NCI-H446 (cell line): ENCODE results near the gene WFDC10A.
A peak's percentile ranks its signal among the peaks of the same experiment; 100 is the strongest.
"Not testable (repeated sequence)": the region's sequence is repeated elsewhere in the genome, so short reads cannot be mapped to it uniquely, and the experiment has no call there.

Experiments used
- DNase-seq, 2 experiments: peaks; one replicate each; lab custom pipeline; 2025; lab: John Stamatoyannopoulos, UW

WFDC10A gene

DNA sequence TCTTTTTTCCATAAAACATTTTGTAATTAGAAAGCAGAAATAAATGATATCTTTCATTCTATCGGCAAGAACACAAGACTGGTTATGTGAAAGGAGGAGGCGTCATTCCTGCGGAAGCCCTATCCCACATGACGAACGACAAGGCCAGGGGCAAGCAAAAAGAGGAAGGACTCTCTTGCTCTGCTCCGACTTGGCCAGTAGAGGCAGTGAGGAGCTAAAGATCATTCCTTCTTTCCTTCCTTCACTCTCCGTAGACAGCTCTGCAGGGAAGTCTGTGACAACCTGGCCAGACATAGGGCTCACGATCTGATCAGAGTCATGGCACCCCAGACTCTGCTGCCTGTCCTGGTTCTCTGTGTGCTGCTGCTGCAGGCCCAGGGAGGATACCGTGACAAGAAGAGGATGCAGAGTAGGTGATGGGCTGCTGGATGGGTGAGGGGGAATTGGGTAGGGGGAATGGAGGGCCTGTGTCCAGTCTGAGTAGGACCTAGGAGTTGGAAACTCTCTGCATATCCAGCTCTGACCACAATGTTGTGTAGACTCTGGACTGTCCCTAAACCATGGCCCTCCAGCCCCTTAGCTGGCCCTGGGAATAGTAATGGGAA lies at the start of gene WFDC10A:
TSS of gene WFDC10A (plus strand) at position 244 of the 605 bp plus-strand sequence. CDS start at position 319, 75 bp downstream.
- peak in 1 of 2 experiments; percentile 45 for DNase-seq

DNA sequence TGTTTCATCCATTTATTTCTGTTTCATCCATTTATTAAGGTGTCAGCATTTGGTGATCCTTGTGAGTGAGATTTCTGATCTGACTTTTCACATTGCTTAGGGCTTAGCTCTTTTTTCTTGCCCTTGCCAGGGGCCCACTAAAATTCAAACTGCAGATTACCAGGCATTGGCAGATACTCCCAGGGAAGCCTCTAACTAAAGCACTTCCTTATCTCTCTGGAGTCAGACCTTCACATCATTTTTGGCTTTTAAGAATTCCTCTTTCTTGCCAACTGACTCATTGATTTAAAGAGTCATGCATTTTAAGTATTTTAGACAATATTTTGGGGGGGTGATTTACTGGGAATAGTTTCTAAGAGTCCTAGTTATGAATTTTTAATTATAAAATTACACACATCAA lies 47.8 kb upstream of the WFDC10A start:
- DNase-seq = no peak

DNA sequence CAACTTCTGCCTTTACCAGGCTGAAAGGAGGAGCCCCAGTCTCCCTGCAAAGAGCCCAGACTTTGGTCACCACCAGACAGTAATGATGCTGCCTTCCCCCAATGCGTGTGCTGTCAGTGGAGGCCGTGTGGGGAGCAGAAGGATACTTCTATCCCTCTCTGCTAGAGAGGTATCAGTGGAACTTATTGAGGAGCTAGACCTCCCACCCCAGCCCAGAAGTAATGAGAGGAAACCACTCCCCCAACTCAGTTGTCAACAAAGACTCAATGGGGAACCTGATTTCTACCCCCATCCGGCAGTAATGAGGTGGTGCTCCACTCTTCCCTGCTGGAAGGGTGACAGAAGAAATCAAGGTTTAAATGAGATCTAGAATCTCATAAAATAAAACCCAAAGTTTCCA lies 46.0 kb upstream of the WFDC10A start:
- no peak for DNase-seq

DNA sequence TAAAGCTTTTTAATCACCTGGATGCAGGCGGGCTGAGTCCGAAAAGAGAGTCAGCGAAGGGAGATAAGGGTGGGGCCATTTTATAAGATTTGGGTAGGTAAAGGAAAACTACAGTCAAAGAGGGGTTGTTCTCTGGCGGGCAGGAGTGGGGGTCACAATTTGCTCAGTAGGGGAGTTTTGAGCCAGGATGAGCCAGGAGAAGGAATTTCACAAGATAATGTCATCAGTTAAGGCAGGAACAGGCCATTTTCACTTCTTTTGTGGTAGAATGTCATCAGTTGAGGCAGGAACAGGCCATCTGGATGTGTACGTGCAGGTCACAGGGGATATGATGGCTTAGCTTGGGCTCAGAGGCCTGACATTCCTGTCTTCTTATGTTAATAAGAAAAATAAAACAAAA lies 45.2 kb upstream of the WFDC10A start:
- not testable (repeated sequence) for DNase-seq

DNA sequence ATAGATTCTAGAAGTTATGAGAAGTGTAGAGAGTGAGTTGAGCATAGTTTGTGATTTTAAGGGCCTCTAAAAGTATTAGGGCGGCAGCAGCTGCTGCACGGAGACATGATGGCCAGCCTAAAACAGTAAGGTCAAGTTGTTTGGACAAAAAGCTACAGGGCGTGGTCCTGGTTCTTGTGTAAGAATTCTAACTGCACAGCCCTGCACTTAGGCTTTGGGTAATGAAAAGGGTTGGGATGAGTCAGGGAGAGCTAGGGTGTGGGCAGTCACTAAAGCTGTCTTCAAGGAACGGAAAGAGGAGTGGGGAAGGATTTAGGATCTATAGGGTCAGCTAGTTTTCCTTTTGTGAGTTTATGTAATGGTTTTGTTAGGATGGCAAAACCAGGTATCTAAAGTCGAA lies 43.6 kb upstream of the WFDC10A start:
- DNase-seq = not testable (repeated sequence)

DNA sequence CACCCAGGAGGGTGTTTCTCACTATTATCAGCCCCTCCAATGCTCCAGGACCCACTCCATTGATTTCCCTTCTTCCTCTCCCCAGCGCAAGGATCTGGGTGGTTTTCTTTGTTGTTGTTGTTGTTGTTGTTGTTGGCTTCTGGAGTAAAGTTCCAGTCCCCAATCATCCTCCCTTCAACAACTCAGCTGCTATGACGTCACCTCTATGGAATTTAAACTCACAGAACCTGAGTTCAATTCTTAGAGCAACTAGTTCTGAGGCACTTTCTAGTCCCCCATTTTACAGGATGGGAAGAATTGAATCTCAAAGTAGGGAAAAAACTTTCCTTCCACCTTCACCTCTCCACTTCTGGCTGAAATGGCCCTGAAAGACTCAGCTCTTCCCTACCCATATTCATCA lies 40.7 kb upstream of the WFDC10A start:
- DNase-seq = no peak

DNA sequence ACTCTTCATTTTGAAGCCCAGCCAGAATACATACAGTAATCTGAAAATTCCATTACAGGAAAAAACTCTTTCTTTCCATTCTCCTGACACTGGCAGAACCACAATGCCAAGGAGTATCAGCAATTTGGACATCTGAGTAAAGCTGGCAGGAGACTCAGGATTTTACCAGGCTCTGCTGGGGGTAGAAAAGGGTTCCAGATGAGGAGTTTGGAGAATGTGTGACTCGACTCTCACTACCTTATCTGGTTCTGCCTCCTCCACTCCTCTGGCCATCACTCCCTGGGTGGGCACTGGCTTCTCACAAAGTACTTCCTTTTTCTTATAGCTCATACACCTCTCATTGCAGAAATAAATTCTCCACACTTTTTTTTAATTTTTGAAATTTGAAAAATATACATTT lies 39.8 kb upstream of the WFDC10A start:
- no peak for DNase-seq

DNA sequence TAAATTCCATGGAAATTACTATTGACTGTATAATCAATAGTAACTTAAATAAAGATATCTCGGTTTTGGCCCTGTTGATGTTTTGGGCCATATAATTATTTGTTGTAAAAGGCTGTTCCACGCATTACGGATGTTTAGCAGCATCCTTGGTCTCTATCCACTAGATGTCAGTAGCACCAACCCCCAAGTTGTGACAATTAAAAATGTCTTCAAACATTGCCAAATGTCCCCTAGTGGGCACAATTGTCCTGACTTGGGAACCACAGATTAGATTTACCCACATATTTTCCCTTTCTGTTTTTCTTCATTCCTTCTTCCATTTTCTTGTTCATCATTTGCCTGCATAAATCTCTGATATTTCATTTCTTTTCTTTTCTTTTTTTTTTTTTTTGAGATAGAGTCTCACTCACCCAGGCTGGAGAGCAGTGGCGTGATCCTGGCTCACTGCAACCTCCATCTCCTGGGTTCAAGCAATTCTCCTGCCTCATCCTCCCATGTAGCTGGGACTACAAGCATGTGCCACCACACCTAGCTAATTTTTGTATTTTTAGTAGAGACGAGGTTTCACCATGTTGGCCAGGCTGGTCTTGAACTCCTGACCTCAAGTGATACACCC lies 36.9 kb upstream of the WFDC10A start:
- DNase-seq = no peak

DNA sequence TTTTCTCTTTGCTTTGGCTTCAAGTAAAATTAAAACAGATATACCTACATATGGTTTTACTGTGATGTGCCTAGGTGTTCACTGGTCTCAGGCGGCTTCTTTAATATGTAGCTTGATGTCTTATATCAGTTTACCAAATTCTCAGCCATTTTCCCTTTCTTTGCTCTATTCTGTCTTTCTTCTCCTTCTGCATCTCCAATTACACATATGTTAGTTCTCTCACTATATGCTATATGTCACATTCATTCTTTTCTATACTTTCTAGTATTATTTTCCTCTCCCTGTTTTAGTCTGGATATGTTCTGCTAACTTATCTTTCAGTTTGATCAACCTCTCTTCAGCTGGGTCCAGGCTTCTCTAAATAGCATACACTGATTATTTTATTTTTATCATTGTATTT lies 36.0 kb upstream of the WFDC10A start:
- no peak for DNase-seq

DNA sequence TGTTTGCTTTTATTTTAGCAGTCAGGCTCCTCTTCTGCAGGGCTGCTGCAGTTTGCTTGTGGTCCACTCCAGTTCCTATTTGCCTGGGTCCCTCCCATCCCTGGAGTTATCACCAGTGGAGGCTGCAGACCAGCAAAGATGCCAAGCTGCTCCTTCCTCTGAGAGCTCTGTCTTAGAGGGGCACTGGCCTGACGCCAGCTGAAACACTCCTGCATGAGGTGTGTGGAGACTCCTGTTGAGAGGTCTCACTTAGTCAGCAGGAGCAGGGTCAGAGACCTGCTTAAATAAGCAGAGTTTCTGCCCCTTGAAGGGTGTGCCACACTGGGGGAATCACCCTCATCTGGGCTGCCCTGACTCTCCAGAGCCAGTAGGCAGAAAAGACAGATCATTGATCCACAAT lies 34.3 kb upstream of the WFDC10A start:
- DNase-seq = no peak

DNA sequence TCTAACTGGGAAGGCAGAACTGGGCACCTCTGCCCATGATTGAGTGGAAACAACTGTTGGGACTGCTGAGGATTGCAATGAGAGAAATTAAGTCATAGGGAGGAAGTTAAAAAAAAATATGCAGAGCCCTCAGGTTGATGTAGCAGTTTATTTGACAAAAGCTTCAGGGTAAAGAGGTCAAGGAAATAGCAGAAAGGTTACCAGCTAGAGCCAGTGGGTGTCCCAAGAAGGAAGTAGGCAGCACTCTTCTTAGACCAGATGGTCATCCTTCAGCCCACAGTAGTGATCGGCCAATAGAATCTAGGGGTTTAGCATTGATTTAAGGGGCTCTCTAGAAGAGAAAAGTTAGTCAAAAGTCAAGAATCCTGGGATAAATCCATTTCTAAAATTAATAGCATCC lies 21.7 kb upstream of the WFDC10A start:
- DNase-seq = no peak

DNA sequence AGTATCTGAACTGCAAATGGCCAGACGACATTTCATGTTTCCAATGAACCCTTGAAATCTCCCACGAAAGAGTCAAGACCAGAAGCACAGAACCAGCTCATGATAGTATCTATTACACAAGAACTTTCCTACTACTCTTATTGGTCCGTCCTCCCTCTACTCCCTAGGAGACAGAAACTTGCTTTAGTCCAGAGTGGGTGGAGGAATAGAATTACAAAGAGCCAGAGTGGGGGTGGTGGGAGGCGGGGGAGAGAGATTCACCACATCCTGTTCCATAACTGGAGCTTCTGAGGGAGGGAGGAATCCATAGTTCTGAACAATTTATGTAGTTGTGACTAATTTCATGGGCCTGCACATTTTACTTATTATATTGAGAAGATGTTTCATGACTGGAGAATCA lies 18.5 kb upstream of the WFDC10A start:
- no peak for DNase-seq

DNA sequence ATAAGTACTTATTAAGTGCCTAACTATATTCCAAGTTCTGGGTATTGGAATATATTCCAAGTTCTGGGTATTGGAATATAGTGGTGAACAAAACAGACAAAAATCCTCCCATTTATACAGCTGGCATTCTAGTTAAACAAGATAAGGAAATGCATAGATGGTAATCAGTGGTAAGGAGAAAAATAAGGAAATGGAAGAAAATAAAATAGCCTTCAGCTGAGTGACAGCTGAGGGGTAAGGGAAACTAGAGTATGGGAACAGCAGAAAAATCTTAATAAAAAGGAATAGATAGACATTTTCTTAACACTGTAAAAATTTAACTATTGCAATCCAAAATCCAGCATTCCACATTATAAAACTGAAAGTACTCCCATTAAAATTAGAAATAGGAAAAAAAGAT lies 17.2 kb upstream of the WFDC10A start:
- DNase-seq = no peak

DNA sequence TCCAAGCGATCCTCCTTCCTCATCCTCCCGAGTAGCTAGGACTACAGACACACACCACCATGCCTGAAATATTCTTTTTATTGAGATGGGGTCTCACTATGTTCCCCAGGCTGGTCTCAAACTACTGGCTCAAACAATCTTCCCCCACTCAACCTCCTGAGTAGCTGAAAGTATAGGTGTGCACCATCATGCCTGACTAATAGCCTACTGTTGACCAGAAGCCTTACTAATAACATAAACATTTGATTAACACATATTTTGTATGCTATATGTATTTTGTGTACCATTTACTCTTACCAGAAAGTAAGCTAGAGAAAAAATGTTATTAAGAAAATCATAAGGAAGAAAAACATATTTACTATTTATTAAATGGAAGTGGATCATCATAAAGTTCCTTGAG lies 11.9 kb upstream of the WFDC10A start:
- no peak for DNase-seq

DNA sequence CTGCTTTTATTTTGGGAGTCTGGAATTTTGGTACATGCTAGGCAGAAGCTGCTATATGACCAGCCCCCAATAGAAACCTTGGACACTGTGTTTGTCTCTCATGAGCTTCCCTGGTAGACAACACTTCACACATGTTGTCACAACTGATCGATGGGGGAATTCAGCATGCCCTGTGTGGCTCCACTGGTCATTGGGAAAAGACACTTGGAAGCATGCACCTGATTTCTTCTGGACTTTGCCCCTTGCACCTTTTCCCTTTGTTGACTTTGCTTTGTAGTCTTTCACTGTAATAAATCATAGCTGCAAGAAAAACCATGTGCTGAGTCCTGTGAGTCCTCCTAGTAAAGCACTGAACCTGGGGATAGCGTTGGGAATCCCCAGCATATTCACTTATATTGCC lies 7.9 kb upstream of the WFDC10A start:
- no peak for DNase-seq

DNA sequence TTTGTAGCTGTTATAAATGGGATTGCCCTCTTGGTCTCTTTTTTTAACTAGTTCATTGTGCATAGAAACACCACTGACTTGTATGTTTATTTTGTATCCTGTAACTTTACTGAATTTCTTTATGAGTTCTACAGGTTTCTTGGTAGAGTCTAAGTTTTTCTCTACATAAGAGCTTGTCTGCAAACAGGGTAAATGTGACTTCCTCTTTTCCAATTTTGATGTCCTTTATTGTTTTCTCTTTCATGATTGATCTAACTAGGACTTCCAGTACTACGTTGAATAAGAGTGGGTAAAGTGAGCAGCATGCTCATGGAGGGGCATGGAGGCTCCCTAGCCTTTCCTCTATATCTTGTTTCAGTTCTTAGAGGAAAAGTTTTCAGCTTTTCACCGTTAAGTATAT lies 3.0 kb upstream of the WFDC10A start:
- DNase-seq = no peak

DNA sequence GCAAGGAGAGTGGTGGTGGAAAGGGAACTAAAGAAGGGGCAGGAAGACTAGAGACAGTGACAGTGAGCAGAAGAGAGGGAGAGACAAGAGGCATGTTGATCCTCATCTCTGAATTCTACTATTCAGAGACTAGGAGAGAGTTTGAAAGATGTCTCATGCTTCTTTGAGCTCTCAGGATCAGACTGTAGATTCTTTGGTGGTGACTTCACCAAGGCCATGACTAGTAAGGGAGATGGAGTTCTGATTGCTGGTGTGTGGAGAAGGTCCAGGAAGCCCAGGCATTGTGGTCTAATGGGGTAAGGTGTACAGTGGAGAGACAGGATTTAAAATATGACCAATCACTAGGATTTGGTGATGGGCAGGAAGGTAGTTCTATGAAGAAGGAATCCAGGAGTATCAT lies 832 bp downstream of the WFDC10A start:
- DNase-seq = no peak

DNA sequence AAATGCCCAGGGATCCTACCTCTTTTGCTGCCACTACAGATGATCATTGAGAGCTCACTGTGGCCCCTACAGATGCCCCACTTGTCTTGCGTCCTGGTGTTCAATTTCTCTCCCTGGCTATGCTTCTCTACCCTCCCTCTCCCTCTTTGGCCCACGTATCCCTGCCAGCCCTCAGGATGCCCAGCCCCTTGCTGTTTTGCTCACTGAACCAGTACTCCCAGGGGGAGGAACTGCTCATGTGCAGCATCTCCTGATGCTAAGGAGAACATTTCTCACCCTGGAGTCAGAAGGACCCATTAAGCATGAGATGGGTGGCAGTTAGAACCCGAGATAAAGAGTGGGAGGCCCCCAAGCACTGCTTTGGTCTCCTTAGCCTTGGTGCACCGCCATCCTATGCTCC lies 1.6 kb downstream of the WFDC10A start, which contains the start of gene WFDC9:
TSS of gene WFDC9 (minus strand) at position 101 of the 400 bp plus-strand sequence. CDS start 21,103 bp downstream, outside the sequence.
- no peak for DNase-seq

DNA sequence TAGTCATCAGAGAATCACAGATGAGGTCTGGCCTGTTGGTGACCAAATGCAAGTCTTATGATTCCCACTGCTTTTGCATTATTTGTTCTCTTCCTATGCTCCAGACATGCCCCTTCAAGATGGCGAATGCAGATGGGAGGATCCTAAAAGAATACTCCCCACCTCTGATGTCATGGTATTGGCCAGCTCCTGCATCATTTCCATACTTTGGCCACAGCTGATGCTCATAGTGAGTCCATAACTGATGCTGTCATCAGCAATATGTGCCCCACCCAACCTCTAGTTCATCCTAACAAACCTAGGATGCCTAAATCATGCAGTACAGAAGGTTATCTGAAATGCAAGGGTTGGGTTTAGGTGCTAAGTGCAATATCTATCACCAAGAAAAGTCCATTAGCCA lies 7.0 kb downstream of the WFDC10A start:
- DNase-seq = no peak

DNA sequence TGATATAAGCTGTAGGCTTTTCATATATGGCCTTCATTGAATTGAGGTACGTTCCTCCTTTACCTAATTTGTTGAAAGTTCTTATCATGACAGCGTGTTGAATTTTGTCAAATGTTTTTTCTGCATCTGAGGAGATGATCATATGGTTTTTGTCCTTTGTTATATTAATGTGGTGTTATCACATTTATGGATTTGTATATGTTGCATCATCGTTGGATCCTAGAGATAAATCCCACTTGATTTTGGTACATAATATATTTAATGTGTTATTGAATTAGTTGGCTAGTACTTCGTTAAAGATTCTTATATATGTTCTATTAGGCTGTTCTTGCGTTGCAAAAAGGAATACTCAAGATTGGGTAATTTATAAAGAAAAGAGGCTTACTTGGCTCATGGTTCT lies 10.1 kb downstream of the WFDC10A start:
- DNase-seq = no peak

DNA sequence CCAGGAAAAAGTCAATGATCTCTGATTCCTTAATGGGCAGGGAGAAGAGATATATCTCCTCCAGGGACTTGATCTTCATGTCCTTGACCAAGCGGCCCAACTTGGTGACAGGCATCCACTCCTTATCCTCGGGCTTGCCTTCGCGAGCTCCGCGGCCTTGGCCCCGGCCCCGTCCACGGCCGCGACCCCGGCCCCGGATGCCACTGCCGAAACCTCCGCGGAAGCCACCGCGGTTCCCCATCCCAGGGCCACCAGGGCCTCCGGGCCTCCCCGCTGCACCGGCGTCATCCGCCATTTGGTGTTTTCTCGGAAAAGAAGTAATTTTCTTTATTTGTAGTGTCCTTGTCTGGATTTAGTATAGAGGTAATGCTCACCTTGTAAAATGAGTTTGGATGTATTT lies 11.5 kb downstream of the WFDC10A start:
- DNase-seq = not testable (repeated sequence)

DNA sequence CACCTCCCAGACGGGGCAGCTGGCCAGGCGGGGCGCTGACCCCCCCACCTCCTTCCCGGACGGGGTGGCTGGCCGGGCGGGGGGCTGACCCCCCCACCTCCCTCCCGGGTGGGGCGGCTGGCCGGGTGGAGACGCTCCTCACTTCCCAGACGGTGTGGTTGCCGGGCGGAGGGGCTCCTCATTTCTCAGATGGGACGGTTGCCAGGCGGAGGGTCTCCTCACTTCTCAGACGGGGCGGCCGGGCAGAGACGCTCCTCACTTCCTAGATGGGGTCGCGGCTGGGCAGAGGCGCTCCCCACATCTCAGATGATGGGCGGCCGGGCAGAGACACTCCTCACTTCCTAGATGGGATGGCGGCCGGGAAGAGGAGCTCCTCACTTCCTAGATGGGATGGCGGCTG lies 16.3 kb downstream of the WFDC10A start:
- not testable (repeated sequence) for DNase-seq

DNA sequence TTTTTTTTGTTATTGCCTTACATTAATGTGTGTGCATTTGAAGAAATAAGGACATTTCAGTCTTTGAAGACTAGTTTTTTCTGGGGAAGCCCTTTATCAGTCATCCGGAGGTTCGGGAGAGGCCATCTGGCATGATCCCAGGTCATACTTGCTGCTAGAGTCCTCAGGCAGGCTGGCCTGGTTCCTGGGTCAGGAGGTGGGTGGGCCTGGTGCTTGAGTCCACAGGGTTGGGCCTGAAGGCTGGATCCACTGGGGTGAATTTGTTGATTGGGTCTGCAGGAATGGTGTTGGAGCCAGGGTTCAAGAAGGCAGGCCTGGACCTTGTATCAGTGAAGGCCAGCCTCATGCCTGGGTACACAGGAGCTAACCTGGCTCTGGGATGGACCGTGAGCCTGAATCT lies 17.3 kb downstream of the WFDC10A start:
- no peak for DNase-seq

DNA sequence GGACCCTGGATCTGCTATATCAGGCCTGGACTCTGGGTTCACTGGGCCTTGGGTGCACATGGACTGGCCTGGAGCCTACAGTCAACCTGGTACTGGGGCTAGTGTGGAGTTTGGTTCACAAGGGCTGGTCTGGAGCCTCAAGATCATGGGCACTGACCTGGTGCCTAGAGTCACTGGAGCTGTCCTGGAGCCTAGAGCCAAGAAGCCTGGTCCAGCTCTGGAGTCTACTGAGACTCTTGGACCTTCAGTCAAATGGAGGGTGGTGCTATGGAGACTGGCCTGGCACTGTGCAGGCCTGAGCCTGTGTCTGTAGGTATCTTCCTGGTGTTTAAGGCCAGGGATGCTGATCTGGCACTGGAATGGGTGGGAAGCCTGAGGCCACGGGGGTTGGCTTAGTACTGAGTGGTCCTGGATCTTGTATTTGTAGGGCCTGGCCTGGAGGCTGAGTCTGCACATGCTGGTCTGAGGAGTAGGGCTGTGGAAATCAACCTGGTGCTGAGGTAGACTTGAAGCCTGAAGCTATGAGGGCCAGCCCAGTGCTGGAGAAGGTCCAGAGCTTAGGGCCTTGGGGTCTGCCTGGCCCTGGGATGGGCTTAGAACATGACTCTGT lies 18.0 kb downstream of the WFDC10A start:
- DNase-seq = no peak
